Panc1 (cell line): Measurements from ENCODE around the gene SGF29. TPM values are rescaled to one million over a fixed set of nuclear protein-coding genes. Genes with fewer than 3 reads are reported as not detected.
"Not testable (repeated sequence)": the region's sequence is repeated elsewhere in the genome, so short reads cannot be mapped to it uniquely, and the experiment has no call there.

Source experiments
- ATAC-seq: fragments of 200-7000 bp; cut with Tn5 transposase; 2 replicates; pipeline ENCODE4 v1.9.1; 2020; ENCODE audit warnings: mild to moderate bottlenecking, moderate library complexity
- BruUV-seq: library from RNA; stranded (reverse); fragments of 400-500 nt; replicated peaks from 2 replicates; lab custom pipeline; 2021; lab: Mats Ljungman, UMichigan
- CTCF ChIA-PET: fragments of 300-600 bp; sonication (Branson Sonifier 250); formaldehyde crosslinking; loops from one replicate; lab custom pipeline; 2022; ENCODE audit warnings: antibody characterized with exemption; lab: Charles Lee
- POLR2A ChIA-PET: fragments of 300-600 bp; sonication (Branson Sonifier 250); formaldehyde crosslinking; loops from one replicate; lab custom pipeline; 2022; ENCODE audit warnings: antibody characterized with exemption; lab: Charles Lee
- DNase-seq: peaks from one replicate; pipeline ENCODE4 v3.0.0-alpha.2; 2010; ENCODE audit warnings: low read depth, low spot score
- H3K27ac ChIP-seq: 2 replicates; pipeline ENCODE4 v1.5.1; 2011; ENCODE audit warnings: mild to moderate bottlenecking, low read length, inconsistent platforms
- H3K27me3 ChIP-seq: fragments of 200-500 bp; sonication (Bioruptor generic); 2 replicates; pipeline ENCODE4 v1.6.0; 2014; ENCODE audit warnings: low read length, inconsistent platforms; ENCODE audit not compliant: control insufficient read depth, insufficient read depth
- H3K36me3 ChIP-seq: fragments of 200-500 bp; sonication (Bioruptor generic); 2 replicates; pipeline ENCODE4 v1.5.1; 2014; ENCODE audit warnings: inconsistent platforms, mild to moderate bottlenecking, low read length, moderate library complexity; ENCODE audit not compliant: control insufficient read depth, insufficient read depth
- H3K4me1 ChIP-seq: 2 replicates; pipeline ENCODE4 v1.5.1; 2011; ENCODE audit warnings: inconsistent platforms, mild to moderate bottlenecking, low read length, moderate library complexity; ENCODE audit not compliant: control insufficient read depth, insufficient read depth
- H3K4me3 ChIP-seq, 2 experiments: 2 replicates each; pipeline ENCODE4 v1.5.1; 2011 to 2012; ENCODE audit warnings: low read depth in 2 of 2, low read length in 2 of 2, mild to moderate bottlenecking in 2 of 2, inconsistent platforms in 1 of 2, moderate library complexity in 1 of 2
- H3K9me3 ChIP-seq: fragments of 200-500 bp; sonication (Bioruptor generic); 2 replicates; pipeline ENCODE4 v1.5.1; 2014; ENCODE audit warnings: low read depth, mild to moderate bottlenecking, inconsistent platforms, low read length, moderate library complexity; ENCODE audit not compliant: control insufficient read depth, insufficient read depth
- CTCF ChIP-seq: fragments of 450-650 bp; IDR thresholded peaks from 2 replicates; pipeline ENCODE4 v1.5.1; 2017; ENCODE audit warnings: mild to moderate bottlenecking
- POLR2AphosphoS5 ChIP-seq: IDR thresholded peaks from 2 replicates; pipeline ENCODE4 v1.6.1; 2012; ENCODE audit warnings: mild to moderate bottlenecking, low read depth, low read length, moderate library complexity
- REST ChIP-seq, 2 experiments: IDR thresholded peaks; 2 replicates each; pipeline ENCODE4 v1.6.1; 2011 to 2012; ENCODE audit warnings: low read depth in 2 of 2, control low read depth in 1 of 2, low read length in 1 of 2, mild to moderate bottlenecking in 1 of 2, moderate library complexity in 1 of 2; ENCODE audit not compliant: insufficient read depth in 1 of 2
- SIN3A ChIP-seq: IDR thresholded peaks from 2 replicates; pipeline ENCODE4 v1.6.1; 2012; ENCODE audit warnings: low read depth, mild to moderate bottlenecking, low read length, moderate library complexity, borderline replicate concordance; ENCODE audit not compliant: insufficient read depth
- TCF7L2 ChIP-seq: IDR thresholded peaks from 2 replicates; pipeline ENCODE4 v1.6.1; 2011; ENCODE audit warnings: mild to moderate bottlenecking, low read depth, low read length, inconsistent platforms
- in situ Hi-C: cut with HindIII; loops from 2 replicates; pipeline ENCODE4 v1.10.0; 2016; ENCODE audit warnings: low sequenced_read_pairs, low pct_unique_long_range_greater_than_20kb
- intact Hi-C: fragments of 100-400 bp; cut with micrococcal nuclease; formaldehyde crosslinking; loops from one replicate; pipeline ENCODE4 v1.10.0; 2022; ENCODE audit not compliant: unreplicated experiment
- total RNA-seq: library from RNA; stranded (reverse); gene quantifications from one replicate; pipeline ENCODE4 v1.2.1, GENCODE V29; 2021; ENCODE audit not compliant: unreplicated experiment

Gene SGF29
- total RNA-seq, 1 experiment from 2014 or later, result 29.5 TPM

GRCh38 chr16:28597692-28598261 is 44.1 kb downstream of the SGF29 start:
- DNase-seq, result no peak
- ChIA-PET POLR2A (no interaction called here), CTCF (no interaction called here)
- Histone ChIP-seq H3K27me3 (no peaks in the 10 kb centered on the region), H3K27ac (no peak overlapping the region), H3K4me1 (no peaks in the 10 kb centered on the region), H3K36me3 (no peaks in the 10 kb centered on the region), H3K4me3 (no peak overlapping the region), H3K9me3 (no peaks in the 10 kb centered on the region)
- in situ Hi-C loops, result no loop called here
- intact Hi-C loops, result no loop called here
- BruUV-seq, result no TSS peak
- TF ChIP-seq TCF7L2 (no peak), REST (IDR thresholded peaks at IDR 0.05; ENCODE audit: insufficient read depth in 1 of 2, low read depth in 2 of 2, low read length in 1 of 2) (no peak), POLR2AphosphoS5 (no peak), CTCF (no peak), SIN3A (no peak)
- ATAC-seq, result no peak

- H3K9me3 ChIP-seq, in situ Hi-C loops, intact Hi-C loops, H3K27ac ChIP-seq, H3K36me3 ChIP-seq, H3K4me1 ChIP-seq, H3K4me3 ChIP-seq, BruUV-seq, POLR2A ChIA-PET, H3K27me3 ChIP-seq, CTCF ChIA-PET, DNase-seq: not testable (repeated sequence)
- ATAC-seq, result peak; percentile 32; the same call in 1 of the 2 replicates
These were observed 45.9 kb downstream of the SGF29 start for GRCh38 chr16:28599377-28600285.

- in situ Hi-C loops, H3K4me1 ChIP-seq, H3K36me3 ChIP-seq, ATAC-seq, H3K4me3 ChIP-seq, H3K27me3 ChIP-seq, BruUV-seq, intact Hi-C loops, H3K9me3 ChIP-seq, POLR2A ChIA-PET, H3K27ac ChIP-seq, DNase-seq, CTCF ChIA-PET: not testable (repeated sequence)
These were observed 47.2 kb downstream of the SGF29 start for GRCh38 chr16:28600965-28601364.

- CTCF ChIA-PET, in situ Hi-C loops, BruUV-seq: not testable (repeated sequence)
These were observed 47.9 kb downstream of the SGF29 start for GRCh38 chr16:28601589-28601988.

GRCh38 chr16:28602062-28602461 is 48.3 kb downstream of the SGF29 start:
- DNase-seq, POLR2A ChIA-PET: not testable (repeated sequence)

More at GRCh38 chr16:28601589-28601988, 47.9 kb downstream of the SGF29 start:
- H3K27ac ChIP-seq, intact Hi-C loops, H3K4me3 ChIP-seq, H3K9me3 ChIP-seq, DNase-seq, POLR2A ChIA-PET, ATAC-seq, H3K4me1 ChIP-seq, H3K27me3 ChIP-seq, H3K36me3 ChIP-seq: not testable (repeated sequence)

More at GRCh38 chr16:28602062-28602461, 48.3 kb downstream of the SGF29 start:
- ATAC-seq, result peak; percentile 22; the same call in 1 of the 2 replicates
- H3K27me3 ChIP-seq, H3K4me3 ChIP-seq, H3K36me3 ChIP-seq, in situ Hi-C loops, H3K4me1 ChIP-seq, H3K27ac ChIP-seq, intact Hi-C loops, CTCF ChIA-PET, H3K9me3 ChIP-seq, BruUV-seq: not testable (repeated sequence)
